ENCODE results near the gene CD300A. TPM values are rescaled to one million over a fixed set of nuclear protein-coding genes. Genes with fewer than 3 reads are reported as not detected.
"Not testable (repeated sequence)": the region's sequence is repeated elsewhere in the genome, so short reads cannot be mapped to it uniquely, and the experiment has no call there.

The CD300A gene
- polyA plus RNA-seq, 1 experiment, result not detected

DNA sequence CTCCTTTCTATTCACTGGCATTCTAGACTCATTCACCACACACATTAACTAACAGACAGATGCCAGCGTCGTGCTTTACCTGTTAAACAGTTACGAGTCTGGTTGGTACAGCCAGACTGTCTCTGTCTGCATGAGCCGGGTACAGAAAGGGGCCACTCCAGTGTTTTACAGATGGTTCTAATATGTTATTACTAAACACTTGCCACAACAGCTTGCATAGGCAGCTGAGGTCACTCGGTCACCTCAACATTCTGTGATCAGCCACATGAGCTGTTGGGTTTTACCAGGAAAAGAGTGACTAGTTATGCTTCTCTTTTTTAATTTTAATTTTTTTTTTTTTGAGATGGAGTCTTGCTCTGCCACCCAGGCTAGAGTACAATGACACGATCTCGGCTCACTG lies 25.2 kb downstream of the CD300A start:
- ChIA-PET CTCF (interaction anchor here (0.5 to 1.0 kb wide), 3 partner anchors 34 to 351 kb away, joined by 3 to 4 read pairs (median 3); no protein-coding TSS in a partner anchor), POLR2A (no interaction called here)
- no peak overlapping the region for H3K4me3 ChIP-seq (ENCODE audit: low read depth, low read length)
- H3K27ac ChIP-seq (ENCODE audit: low read depth, low read length), result no peak overlapping the region
- no peaks in the 10 kb centered on the region for H3K27me3 ChIP-seq (ENCODE audit: control insufficient read depth, insufficient read depth, low read length)
- H3K9me3 ChIP-seq (ENCODE audit: control insufficient read depth, insufficient read depth, low read length), result no peaks in the 10 kb centered on the region
- TF ChIP-seq, protein P1, sequence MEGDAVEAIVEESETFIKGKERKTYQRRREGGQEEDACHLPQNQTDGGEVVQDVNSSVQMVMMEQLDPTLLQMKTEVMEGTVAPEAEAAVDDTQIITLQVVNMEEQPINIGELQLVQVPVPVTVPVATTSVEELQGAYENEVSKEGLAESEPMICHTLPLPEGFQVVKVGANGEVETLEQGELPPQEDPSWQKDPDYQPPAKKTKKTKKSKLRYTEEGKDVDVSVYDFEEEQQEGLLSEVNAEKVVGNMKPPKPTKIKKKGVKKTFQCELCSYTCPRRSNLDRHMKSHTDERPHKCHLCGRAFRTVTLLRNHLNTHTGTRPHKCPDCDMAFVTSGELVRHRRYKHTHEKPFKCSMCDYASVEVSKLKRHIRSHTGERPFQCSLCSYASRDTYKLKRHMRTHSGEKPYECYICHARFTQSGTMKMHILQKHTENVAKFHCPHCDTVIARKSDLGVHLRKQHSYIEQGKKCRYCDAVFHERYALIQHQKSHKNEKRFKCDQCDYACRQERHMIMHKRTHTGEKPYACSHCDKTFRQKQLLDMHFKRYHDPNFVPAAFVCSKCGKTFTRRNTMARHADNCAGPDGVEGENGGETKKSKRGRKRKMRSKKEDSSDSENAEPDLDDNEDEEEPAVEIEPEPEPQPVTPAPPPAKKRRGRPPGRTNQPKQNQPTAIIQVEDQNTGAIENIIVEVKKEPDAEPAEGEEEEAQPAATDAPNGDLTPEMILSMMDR (IDR thresholded peaks at IDR 0.05; ENCODE audit: low read depth, low read length), result no peak
- DNase-seq (ENCODE audit: low read depth, low spot score), result no peak

DNA sequence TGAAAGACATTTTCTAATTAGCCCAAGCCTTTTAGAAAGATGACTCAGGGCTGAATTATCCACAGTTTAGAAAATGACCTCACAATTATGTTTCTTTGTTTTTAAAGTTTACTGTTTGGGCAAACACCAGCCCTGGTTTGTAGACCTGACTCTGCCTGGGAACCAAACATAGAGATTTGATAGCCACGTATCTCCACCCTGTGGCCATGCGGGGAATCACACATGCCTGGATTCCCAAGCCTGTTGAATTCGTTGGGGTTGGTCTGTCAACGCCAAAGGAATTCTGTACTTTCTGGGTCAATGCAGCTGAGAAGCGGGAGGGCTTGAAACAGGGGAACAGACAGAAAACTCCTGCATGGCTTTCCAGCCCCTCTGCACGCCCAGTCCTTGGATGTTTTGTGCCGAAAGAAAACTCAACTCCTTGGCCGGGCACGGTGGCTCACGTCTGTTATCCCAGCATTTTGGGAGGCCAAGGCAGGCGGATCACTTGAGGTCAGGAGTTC lies 26.9 kb downstream of the CD300A start:
- ChIA-PET CTCF (interaction anchor here (0.7 to 1.9 kb wide), 2 partner anchors 114 to 414 kb away, joined by 3 to 6 read pairs; no protein-coding TSS in a partner anchor), POLR2A (no interaction called here)
- Histone ChIP-seq H3K27ac (ENCODE audit: low read depth, low read length) (no peak overlapping the region), H3K27me3 (ENCODE audit: control insufficient read depth, insufficient read depth, low read length) (no peaks in the 10 kb centered on the region), H3K4me3 (ENCODE audit: low read depth, low read length) (no peak overlapping the region), H3K9me3 (ENCODE audit: control insufficient read depth, insufficient read depth, low read length) (no peaks in the 10 kb centered on the region)
- no peak for DNase-seq (ENCODE audit: low read depth, low spot score)
- TF ChIP-seq, protein P1 (IDR thresholded peaks at IDR 0.05; ENCODE audit: low read depth, low read length), result peak; percentile 86

DNA sequence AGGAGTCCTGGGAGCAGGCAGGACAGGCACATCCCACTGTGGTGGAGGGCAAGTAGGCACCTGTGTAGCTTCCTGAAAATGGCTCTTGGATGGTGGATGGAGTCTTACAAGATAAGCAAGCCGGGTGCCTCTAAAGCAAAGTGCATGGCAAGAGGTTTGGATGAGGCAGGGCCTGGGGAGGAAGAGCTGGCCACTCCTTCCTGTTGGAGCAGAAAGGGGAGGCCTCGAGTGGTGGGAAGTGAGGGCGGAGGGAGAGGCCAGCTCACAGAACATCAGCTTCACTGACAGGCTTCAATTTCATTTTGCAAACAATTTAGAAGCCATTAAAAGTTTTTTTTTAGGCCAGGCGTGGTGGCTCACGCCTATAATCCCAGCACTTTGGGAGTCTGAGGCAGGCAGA lies 31.0 kb downstream of the CD300A start:
- Histone ChIP-seq H3K9me3 (ENCODE audit: control insufficient read depth, insufficient read depth, low read length) (no peaks in the 10 kb centered on the region), H3K4me3 (ENCODE audit: low read depth, low read length) (no peak overlapping the region), H3K27me3 (ENCODE audit: control insufficient read depth, insufficient read depth, low read length) (no peaks in the 10 kb centered on the region), H3K27ac (ENCODE audit: low read depth, low read length) (no peak overlapping the region)
- DNase-seq (ENCODE audit: low read depth, low spot score), result no peak
- CTCF ChIA-PET, result interaction anchor here (0.6 kb wide), 1 partner anchor 130 kb away, joined by 3 read pairs; the partner anchor contains the start of gene GPR142
- POLR2A ChIA-PET, result no interaction called here
- TF ChIP-seq, protein P1 (IDR thresholded peaks at IDR 0.05; ENCODE audit: low read depth, low read length), result no peak

DNA sequence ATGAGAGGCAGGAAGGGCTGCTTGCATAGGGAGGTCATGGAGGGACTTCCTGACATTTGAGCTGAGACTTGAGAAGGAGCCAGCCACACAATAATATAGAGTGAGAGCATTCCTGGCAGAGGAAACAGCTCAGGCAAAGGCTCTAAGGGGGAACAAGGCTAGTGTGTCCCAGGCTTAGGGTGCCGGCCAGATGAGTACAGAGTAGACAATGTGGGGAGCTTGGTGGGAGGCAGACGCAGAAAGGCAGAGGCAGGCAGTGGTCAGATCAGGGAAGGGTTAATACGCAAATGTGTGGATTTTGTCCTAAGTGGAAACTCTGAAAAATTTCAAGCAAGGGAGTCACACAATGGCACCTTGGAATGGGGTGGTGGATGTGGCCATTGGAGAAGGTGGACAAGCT lies 33.6 kb downstream of the CD300A start:
- CTCF ChIA-PET, result no interaction called here
- POLR2A ChIA-PET, result no interaction called here
- H3K9me3 ChIP-seq (ENCODE audit: control insufficient read depth, insufficient read depth, low read length), result no peaks in the 10 kb centered on the region
- H3K27me3 ChIP-seq (ENCODE audit: control insufficient read depth, insufficient read depth, low read length), result no peaks in the 10 kb centered on the region
- DNase-seq (ENCODE audit: low read depth, low spot score), result no peak
- H3K4me3 ChIP-seq (ENCODE audit: low read depth, low read length), result no peak overlapping the region
- no peak overlapping the region for H3K27ac ChIP-seq (ENCODE audit: low read depth, low read length)
- TF ChIP-seq, protein P1 (IDR thresholded peaks at IDR 0.05; ENCODE audit: low read depth, low read length), result no peak

DNA sequence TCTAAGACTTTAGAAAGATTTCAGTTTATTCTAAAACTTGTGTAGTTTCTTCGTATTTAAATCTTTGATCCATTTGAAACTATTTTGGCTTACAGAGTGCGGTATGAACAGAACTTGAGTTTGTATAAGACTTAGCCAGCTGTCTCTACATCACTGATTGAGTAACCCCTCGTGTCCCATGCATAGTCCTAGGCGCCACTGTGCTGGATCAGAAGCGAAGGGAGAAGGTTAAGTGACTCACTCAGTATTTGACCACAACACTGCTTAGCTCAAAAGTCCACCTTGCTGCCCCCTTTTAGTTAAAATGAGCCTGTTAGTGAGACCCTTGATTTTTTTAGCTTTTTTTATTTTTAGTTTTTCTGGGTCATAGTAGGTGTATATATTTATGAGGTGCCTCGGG lies 36.4 kb downstream of the CD300A start:
- DNase-seq (ENCODE audit: low read depth, low spot score), result no peak
- CTCF ChIA-PET, result interaction anchor here (1.2 kb wide), 1 partner anchor 124 kb away, joined by 6 read pairs; no protein-coding TSS in a partner anchor
- Histone ChIP-seq H3K27me3 (ENCODE audit: control insufficient read depth, insufficient read depth, low read length) (no peaks in the 10 kb centered on the region), H3K27ac (ENCODE audit: low read depth, low read length) (no peak overlapping the region), H3K9me3 (ENCODE audit: control insufficient read depth, insufficient read depth, low read length) (no peaks in the 10 kb centered on the region), H3K4me3 (ENCODE audit: low read depth, low read length) (no peak overlapping the region)
- POLR2A ChIA-PET, result no interaction called here
- TF ChIP-seq, protein P1 (IDR thresholded peaks at IDR 0.05; ENCODE audit: low read depth, low read length), result no peak

DNA sequence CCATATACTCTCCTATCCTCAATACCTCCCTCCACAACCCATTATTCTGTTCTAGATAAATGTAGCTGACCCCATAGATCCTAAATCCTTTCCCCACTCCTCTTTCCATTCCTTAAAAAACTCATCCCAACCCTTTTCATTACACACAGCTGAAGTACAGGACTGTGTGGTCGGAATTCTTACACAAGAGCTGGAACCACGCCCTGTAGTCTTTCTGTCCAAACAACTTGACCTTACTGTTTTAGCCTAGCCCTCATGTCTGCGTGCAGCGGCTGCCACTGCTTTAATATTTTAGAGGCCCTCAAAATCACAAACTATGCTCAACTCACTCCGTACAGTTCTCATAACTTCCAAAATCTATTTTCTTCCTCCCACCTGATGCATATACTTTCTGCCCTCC lies 37.5 kb downstream of the CD300A start:
- DNase-seq (ENCODE audit: low read depth, low spot score); H3K4me3 ChIP-seq (ENCODE audit: low read depth, low read length); H3K9me3 ChIP-seq (ENCODE audit: control insufficient read depth, insufficient read depth, low read length); H3K27ac ChIP-seq (ENCODE audit: low read depth, low read length); CTCF ChIA-PET; POLR2A ChIA-PET; H3K27me3 ChIP-seq (ENCODE audit: control insufficient read depth, insufficient read depth, low read length): not testable (repeated sequence)
